Measurements from ENCODE around the gene ZNF391.
"Not testable (repeated sequence)": the region's sequence is repeated elsewhere in the genome, so short reads cannot be mapped to it uniquely, and the experiment has no call there.

Gene ZNF391

GRCh38 chr6:27388293-27389197 lies at the start of gene ZNF391:
TSS of gene ZNF391 (plus strand) at chr6:27388759. CDS start at chr6:27400371, 11,612 bp downstream.
- DNase-seq (ENCODE audit: low read depth in 3 of 3, low spot score in 1 of 3) = peak; percentile 16 to 70 (median 53)

- no peak for DNase-seq (ENCODE audit: low read depth in 3 of 3, low spot score in 1 of 3)
These were observed 35.7 kb upstream of the ZNF391 start for GRCh38 chr6:27352850-27353249.

- no peak for DNase-seq (ENCODE audit: low read depth in 3 of 3, low spot score in 1 of 3)
These were observed 29.8 kb upstream of the ZNF391 start for GRCh38 chr6:27358786-27359185.

- no peak for DNase-seq (ENCODE audit: low read depth in 3 of 3, low spot score in 1 of 3)
These were observed 29.3 kb upstream of the ZNF391 start for GRCh38 chr6:27359231-27359630.

GRCh38 chr6:27368202-27368601 lies 20.4 kb upstream of the ZNF391 start:
- DNase-seq (ENCODE audit: low read depth in 3 of 3, low spot score in 1 of 3) = no peak

- no peak for DNase-seq (ENCODE audit: low read depth in 3 of 3, low spot score in 1 of 3)
These were observed 18.2 kb upstream of the ZNF391 start for GRCh38 chr6:27370391-27370790.

- peak; percentile 21 to 44 (median 35) for DNase-seq (ENCODE audit: low read depth in 3 of 3, low spot score in 1 of 3)
These were observed 13.5 kb upstream of the ZNF391 start for GRCh38 chr6:27374824-27375612.

DNA sequence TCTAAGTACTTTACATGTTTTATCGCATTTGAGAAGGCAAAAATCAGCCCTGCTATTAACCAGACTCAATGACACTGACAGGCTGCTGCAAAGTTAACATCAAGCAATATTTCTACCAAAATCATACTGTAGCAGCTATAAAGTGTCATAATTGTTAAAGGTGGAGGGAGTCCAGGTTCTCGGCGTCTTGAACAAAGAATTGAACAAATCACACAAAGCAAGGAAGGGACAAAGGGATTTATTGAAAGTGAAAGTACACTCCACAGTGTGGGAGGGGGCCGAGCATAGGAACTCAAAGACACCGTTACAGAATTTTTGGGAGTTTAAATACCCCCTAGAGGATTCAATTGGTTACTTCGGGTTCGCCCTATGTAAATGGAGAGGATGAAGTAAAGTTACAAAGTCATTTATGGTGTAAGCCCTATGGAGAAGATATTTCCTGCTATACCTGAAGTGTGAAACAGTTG lies 12.9 kb upstream of the ZNF391 start:
- DNase-seq (ENCODE audit: low read depth in 3 of 3, low spot score in 1 of 3) = no peak

DNA sequence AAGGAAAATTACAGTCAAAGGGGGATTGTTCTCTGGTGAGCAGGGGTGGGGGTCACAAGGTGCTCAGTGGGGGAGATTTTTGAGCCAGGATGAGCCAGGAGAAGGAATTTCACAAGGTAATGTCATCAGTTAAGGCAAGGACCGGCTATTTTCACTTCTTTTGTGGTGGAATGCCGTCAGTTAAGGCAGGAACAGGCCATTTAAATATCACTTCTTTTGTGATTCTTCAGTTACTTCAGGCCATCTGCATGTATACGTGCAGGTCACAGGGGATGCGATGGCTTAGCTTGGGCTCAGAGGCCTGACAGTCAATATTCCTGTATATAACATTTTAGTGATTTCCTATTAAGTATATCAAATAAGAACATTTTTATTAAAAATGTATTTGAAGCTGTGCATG lies 10.2 kb upstream of the ZNF391 start:
- not testable (repeated sequence) for DNase-seq (ENCODE audit: low read depth in 3 of 3, low spot score in 1 of 3)

GRCh38 chr6:27381001-27381400 lies 7.6 kb upstream of the ZNF391 start:
- not testable (repeated sequence) for DNase-seq (ENCODE audit: low read depth in 3 of 3, low spot score in 1 of 3)

GRCh38 chr6:27383011-27383410 lies 5.5 kb upstream of the ZNF391 start:
- DNase-seq (ENCODE audit: low read depth in 3 of 3, low spot score in 1 of 3) = no peak

DNA sequence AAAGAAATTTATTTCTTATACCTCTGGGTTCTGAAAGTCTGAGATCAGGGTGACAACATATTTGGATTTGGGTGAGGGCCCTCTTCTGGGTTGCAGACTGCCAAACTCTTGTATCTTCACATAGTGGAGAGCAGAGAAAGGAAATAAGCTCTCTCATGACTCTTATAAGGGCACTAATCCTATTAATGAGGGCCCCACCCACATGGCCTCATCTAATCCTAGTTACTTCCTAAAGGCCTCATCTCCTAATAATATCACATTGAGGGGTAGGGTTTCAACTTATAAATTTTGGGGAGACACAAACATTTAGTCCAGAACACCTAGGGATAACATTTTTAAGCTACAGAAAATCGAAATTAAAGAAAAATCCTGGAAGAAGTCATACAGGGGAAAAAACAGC lies 5.1 kb upstream of the ZNF391 start:
- no peak for DNase-seq (ENCODE audit: low read depth in 3 of 3, low spot score in 1 of 3)

- DNase-seq (ENCODE audit: low read depth in 3 of 3, low spot score in 1 of 3) = no peak
These were observed 4.1 kb downstream of the ZNF391 start for GRCh38 chr6:27392623-27393022.

DNA sequence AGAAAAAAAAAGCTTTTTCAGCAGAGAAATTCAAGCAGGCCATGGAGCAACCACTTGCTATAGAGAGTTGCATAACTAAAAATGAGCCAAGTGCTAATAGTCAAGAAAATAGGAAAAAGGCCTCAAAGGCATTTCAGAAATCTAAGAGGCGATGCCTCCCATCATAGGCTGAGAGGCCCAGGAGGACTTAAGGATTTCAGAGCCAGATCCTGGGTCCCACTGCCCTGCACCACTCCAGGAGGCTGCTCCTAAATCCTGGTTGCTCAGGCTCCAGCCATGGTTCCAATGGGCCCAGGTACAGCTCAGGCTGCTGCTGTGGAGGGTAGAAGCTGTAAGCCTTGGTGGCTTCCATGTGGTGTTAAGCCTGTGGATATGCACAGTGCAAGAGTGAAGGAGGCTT lies 5.5 kb downstream of the ZNF391 start:
- no peak for DNase-seq (ENCODE audit: low read depth in 3 of 3, low spot score in 1 of 3)

DNA sequence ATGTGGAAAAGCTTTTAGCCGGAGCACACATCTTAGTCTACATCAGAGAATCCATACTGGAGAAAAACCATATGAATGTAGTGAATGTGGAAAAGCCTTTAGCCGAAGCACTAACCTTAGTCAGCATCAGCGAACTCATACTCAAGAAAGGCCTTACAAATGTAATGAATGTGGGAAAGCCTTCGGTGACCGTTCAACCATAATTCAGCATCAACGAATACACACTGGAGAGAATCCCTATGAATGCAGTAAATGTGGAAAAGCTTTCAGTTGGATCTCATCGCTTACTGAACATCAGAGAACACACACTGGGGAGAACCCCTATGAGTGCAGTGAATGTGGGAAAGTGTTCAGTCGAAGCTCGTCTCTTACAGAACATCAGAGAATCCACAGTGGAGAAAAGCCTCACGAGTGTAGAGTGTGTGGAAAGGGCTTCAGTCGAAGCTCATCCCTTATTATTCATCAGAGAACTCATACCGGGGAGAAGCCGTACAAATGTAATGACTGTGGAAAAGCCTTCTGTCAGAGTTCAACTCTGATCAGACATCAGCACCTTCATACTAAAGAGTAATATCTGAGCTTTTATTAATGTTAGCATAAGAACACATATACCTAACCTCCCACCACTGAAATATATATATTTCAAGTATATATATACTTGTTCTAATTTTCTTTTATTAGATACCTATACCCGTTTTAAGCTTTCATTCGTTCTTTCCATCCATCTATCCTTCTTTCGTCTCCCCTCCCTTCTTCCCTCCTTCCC lies 12.5 kb downstream of the ZNF391 start:
- no peak for DNase-seq (ENCODE audit: low read depth in 3 of 3, low spot score in 1 of 3)

DNA sequence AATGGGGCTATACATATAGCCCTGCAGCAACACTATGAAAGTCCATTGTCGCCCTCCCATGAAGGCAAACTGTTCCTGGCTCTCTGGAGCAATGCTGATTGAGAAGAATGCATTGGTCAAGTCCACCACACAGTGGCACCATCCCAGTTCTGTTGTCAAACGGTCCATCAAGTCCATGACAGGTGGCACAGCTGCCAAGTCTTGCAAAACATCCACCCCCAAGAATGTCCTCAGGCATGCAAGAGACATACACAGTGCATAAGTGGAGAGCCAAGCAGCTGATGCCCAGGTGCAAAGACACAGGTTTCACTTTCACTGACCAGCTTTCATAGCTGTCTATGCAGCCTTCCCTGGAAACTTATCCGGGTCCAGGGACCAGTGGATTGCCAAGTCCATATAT lies 17.5 kb downstream of the ZNF391 start:
- no peak for DNase-seq (ENCODE audit: low read depth in 3 of 3, low spot score in 1 of 3)

DNA sequence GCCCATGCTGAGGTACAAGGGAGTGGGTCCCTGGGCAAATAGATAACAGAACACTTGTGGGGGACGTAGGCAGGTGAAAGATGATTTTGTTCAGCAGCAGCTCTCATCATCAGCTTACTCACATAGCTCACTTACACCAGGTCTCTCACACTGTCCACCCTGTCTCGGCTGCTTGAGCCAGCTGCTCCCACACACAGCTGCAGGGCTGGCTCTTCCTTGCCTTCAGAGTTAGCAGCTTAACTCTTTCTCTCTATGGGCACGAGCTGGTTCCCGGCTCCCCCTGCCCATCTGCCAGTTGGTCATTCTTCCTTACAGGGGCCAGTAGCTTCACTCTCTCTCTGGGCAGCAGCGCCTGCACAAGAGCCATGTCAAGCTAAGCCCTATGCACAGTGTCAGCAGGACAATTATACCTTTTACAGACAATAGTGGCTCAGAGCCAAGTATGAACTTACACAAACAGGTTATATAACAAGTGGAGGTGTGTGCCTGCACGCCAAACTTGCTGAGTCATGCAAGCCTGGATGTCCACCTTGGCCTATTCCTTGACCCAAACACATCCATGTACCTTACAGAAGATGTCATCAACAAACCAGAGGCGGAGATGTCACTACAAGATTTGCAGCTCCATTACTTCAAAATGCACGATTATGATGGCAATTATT lies 18.7 kb downstream of the ZNF391 start:
- DNase-seq (ENCODE audit: low read depth in 3 of 3, low spot score in 1 of 3) = no peak

GRCh38 chr6:27414300-27414699 lies 25.7 kb downstream of the ZNF391 start:
- DNase-seq (ENCODE audit: low read depth in 3 of 3, low spot score in 1 of 3) = no peak

- DNase-seq (ENCODE audit: low read depth in 3 of 3, low spot score in 1 of 3) = no peak
These were observed 26.4 kb downstream of the ZNF391 start for GRCh38 chr6:27414996-27415395.

DNA sequence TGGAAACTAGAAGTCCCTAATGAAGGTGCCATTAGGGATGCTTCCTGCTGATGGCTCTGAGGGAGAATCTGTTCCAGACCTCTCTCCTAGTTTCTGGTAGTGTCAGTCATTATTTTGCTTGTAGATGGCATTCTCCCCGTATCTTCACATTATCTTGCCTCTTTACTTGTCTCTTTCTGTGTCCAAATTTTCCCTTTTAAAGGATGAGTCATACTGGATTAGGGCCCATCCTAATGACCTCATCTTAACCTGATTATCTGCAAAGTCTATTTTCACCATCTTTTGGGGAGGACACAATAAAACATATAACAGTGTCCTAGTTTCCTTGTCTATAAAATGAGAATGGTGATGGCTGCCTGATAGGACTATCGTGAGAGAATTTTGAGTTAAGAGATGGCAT lies 27.3 kb downstream of the ZNF391 start:
- DNase-seq (ENCODE audit: low read depth in 3 of 3, low spot score in 1 of 3) = no peak

DNA sequence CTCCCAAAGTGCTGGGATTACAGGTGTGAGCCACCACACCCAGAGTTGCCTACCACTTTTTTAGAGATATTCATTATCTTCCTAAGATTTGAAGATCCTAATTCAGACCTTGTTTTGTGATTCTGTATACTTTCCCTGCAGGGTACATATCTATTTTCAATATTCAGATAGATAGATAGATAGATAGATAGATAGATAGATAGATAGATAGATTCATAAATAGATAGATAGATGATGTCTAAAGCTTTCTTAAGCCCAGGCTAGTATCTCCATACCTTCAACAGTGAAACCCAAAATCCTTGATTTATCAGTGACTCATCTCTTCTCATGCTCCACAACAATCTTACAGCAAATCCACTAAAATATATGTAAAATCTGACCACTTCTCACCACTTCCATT lies 30.8 kb downstream of the ZNF391 start:
- DNase-seq (ENCODE audit: low read depth in 3 of 3, low spot score in 1 of 3) = no peak
